A673 (cell line): ENCODE measurements around the gene DUS1L.

Source experiments
- CTCF ChIP-seq: fragments of 300-800, 200-600 bp; sonication (generic); conservative IDR thresholded peaks from 2 replicates; pipeline ENCODE4 v1.5.1; 2017; ENCODE audit warnings: low read depth, mild to moderate bottlenecking, antibody characterized with exemption, low read length, moderate library complexity, mixed read lengths
- EZH2 ChIP-seq: fragments of 200-600 bp; sonication (generic); IDR thresholded peaks from 2 replicates; pipeline ENCODE4 v1.6.1; 2017; ENCODE audit warnings: borderline replicate concordance, low read depth, mild to moderate bottlenecking, mixed read lengths, antibody characterized with exemption, low read length; ENCODE audit not compliant: poor library complexity, severe bottlenecking

GRCh38 chr17:82095777-82096708, 30.4 kb upstream of the DUS1L start:
- no peak for TF ChIP-seq CTCF
- no peak for TF ChIP-seq EZH2
